Cardiac septum (tissue), 1 donor: Measurements from ENCODE around the gene BANF2. TPM values are rescaled to one million over a fixed set of nuclear protein-coding genes. Genes with fewer than 3 reads are reported as not detected.
"Not testable (repeated sequence)": the region's sequence is repeated elsewhere in the genome, so short reads cannot be mapped to it uniquely, and the experiment has no call there.

Experiments used
- DNase-seq: peaks from one replicate; pipeline ENCODE4 v3.0.0-alpha.2; 2020; ENCODE audit warnings: low spot score
- intact Hi-C: fragments of 100-400 bp; cut with DNase I; formaldehyde crosslinking; loops from one replicate; pipeline ENCODE4 v1.14.0; 2022
- long read RNA-seq: library from polyadenylated mRNA; unstranded; transcript quantifications from one replicate; pipeline ENCODE4 v2.0.0, GENCODE V29; 2021
- total RNA-seq: library from RNA; stranded (reverse); fragmentation: NEBNext Ultra II Directional; extraction: Animal tissue kit (Norgen Biotek cat#: 25700); gene quantifications from one replicate; pipeline ENCODE4 v1.2.1, GENCODE V29; 2021
- donor health status: DM: no; HTN: no; CAD: no.

BANF2 gene
- not detected for total RNA-seq
- long read RNA-seq = 0 reads

DNA sequence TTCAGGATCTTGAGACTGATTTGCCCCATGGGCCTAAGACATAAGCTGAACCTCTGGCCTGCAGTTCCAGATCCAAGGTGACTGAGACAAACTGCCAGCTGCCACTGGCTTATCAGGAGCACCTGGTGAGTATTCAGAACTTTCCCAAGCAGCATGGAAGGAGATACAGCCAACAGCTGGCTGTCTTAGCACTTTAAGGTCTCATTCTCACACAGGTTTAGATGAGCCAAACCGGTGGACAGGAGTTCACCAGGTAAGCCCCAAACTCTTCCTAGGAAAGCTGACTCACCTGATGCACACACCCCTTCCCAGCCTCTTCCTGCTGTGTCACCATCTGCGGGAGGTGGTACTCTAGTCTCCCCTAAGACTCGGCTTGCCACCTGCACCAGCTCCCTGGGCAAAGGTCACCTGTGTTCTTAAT is at the start of gene BANF2:
TSS of gene BANF2 (plus strand) at position 36 of the 421 bp plus-strand sequence. CDS start 25,060 bp downstream, outside the sequence.
- no peak for DNase-seq
- intact Hi-C loops = no loop called here

DNA sequence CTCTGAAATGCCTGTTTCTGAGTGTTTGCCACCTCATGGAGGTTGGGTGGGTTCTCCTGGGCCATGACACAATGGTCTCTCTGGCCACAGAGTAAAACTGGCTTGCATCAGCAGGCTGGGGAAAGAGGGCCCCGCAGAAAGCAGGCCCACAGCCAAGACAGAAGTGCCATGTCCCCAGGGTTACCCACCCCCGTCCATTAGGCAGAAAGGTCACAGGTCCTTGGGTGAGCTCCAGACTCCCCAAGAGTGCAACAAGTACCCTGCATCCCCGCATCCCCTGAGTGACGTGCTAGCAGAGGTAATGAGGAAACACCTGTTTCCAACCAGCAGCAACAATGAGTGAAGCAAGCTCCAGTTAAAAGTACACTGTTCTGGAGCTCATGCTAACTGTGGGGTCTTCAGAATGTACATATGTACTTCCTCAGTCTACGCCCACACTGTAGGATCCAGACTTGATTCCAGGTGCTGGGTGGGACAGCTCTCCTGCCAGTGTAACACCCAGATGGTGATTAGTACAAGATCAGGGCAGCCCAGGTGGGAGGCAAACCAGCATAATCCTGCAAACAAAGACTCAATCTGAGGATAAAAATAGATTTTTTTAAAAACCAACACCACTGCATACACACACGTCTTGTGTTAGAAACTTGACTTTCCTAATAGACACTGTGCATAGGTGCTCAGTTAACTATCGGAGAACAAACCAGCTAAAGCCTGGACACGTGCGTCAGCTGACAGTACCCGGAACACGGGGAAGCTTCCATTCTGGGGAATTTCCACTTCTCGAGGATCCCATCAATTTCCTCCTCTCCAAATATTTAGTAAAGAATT is 49.3 kb upstream of the BANF2 start:
- peak; percentile 69 for DNase-seq
- intact Hi-C loops = no loop called here

DNA sequence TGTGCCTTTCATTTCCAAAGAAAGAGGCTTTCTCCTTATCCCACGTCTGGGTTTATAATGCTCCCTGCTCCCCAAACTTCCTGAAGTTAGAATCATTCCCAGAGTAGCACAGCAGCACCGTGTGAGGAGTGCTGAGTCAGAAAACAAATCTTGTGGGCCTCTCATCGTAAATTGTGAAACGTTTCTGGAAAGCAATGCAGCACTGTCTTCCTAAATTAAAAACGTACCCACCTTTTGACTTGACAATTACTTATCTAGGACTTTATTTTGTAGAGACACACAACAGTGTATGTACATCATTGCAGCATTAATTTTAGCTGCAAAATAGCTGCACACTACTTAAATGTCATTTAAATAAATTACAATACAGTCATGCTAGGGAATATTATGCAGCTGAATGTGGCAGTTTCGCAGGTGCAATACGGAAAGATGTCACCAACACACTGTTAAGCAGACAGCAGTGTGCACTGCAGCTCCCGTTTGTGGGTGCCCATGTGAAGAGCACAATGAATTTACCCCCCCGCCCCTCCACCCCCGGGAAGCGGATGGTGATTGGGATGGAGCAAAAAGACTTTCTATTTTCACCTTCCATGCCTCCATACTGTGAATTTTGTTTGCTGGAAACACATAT is 48.5 kb upstream of the BANF2 start:
- intact Hi-C loops = no loop called here
- peak; percentile 50 for DNase-seq

DNA sequence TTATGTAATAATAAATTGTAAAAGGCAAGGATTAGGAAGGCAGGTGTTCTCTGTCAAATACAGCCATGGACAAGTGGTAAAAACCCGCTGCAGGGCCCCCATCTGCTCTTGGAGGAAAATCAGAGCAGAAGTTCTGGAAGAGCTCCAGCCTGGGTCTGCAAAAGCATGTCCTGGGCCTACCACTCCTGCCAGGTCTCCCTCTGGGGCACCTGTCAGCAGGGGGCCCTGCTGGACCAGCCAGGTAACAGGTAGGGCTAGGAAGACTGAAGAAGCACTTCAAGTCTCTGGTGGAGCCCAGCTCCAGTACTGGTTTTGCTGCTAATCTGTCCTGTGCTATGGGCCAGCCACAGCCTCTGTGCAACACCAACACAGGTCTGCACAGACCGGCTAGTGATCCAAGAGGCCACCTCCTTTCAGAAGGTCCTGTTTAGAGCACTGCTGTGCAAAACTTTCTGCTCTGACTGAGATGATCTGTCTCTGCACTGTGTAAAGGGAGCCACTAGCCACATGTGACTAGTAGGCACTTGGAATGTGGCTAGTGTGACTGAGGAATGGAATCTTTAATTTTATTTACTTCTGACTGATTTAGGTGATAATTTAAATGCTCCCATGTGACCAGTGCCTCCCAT is 47.9 kb upstream of the BANF2 start:
- DNase-seq = peak; percentile 73

DNA sequence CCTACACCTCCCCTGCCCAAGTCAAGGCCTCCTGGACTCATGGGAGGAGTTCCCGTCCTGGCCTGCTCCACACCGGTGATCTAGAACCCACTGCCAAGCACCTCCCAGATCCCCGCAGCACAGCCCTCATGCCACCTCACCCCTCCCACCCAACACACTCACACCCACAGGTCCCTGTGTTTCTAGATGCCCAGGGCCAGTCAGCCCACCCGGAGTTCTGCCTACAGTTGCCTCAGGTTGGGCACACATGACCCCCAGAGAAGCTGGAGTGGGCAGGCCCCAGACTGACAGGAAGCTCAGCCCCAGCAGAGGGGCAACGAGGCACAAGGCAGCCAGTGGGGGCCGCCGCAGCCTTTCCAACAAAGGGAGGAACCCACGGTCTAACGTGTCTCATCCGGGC is 47.4 kb upstream of the BANF2 start:
- intact Hi-C loops = no loop called here

More for the DNA sequence above, 47.9 kb upstream of the BANF2 start:
- intact Hi-C loops = no loop called here

DNA sequence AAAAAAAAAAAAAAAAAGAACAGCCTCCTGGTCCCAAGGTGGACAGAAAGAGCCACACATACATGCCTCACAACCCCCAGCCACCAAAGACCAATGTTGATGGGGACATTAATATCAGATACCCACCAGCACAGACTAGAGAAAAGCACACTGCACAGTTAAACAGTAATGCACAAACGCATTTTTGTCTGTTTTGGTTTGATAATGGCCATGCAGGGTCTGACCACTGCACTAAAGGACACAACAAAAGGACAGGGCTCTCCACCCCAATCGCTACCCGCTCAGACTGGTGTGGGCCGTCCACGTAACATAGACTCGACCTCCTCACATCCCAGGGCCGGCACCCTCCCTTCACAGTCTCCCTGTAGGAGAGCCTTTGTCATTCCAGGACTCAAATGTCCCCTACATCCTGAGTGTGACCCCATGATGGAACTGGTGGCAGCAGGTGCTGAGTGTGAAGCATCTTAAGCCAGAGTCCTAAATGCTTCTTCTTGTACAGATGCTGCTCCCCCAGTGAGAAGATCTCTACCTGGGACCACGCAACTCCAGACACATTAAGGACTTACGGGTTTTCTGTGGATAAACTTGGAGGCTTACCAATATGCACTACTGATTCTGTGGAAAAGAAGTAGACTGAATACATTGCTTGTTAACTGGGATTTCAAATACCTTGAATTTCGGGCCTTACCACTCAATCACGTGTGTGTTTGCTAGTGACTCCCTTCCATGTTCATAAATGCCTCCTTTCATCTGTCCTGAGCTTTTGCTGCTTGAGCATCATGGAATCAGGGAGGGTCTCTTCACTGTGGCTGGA is 45.7 kb upstream of the BANF2 start:
- DNase-seq = peak; percentile 51
- intact Hi-C loops = no loop called here

More for the DNA sequence above, 47.4 kb upstream of the BANF2 start:
- DNase-seq = peak; percentile 39

DNA sequence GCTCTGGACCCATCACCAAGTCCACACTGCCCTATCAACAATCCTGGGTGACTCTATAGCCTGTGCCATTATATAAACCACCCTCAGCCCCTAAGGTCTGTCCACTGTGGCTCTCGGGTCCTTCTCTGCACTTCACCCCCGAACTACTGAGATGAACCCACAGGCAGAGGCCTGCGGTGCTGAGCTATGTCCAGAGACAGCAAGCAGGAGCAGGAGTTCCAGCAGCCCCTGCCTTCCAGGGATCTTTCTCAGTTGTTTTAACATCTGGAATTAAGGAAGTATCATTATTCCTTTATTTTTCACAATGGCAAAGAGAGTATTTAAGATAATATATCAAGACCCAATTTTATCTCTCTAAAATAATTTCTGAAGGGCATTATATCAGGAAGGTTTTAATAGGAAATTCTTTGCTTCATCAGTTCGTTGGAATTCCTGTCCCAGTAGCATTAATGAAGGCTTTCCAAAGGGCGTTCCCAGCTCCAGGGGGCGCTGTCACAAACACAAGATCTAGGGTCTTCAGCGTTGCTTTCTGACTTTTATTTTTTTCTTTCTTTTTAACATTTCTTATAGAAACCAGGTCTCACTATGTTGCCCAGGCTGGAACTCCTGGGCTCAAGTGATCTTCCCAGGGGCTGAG is 45.0 kb upstream of the BANF2 start:
- intact Hi-C loops = no loop called here
- DNase-seq = peak; percentile 68

DNA sequence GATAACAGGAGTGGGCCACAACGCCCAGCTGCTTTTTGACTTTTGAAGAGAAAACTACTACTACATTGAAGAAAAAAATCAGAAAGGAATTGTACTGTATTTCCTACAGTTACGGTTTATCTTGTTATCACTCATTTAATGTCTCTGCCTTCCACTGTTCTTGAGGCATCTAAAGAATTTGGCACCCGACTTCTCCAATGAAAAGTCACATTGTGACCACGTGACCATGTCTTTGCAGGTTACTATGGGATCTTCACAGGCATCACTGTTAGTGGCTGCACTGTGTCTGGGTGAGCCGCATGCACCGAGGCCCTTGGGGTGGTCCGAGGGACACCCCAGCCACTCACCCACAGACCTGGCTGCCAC is 44.5 kb upstream of the BANF2 start:
- DNase-seq = peak; percentile 7
- intact Hi-C loops = no loop called here

DNA sequence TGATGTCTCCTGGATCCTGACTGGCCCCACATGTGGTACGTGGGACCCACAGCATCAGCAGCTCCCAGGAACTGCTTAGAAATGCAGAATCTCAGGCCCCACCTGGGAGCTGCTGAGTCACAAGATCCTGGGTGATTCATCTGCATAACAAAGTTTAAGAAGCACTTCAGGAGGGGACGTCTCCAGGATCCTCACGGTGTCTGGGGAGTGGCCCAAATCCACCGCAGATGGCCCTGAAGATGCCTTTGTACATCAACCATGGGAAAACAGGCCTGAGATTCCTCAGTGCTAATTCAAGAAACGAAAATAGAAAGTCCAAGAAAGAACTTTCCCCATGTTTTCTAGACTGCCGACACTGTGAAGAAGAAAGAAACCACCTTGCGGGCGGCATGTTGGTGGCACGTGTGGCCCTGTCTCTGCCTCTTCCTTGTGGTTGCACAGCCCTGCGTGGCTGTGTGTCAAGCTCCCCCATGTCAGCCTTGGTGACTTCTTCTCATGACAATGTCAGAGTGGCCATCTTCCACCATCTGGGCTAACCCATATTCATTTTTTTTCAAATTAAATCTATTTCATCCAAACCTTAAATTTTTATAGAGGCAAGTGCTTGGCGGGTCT is 43.8 kb upstream of the BANF2 start:
- intact Hi-C loops = no loop called here
- peak; percentile 12 for DNase-seq

DNA sequence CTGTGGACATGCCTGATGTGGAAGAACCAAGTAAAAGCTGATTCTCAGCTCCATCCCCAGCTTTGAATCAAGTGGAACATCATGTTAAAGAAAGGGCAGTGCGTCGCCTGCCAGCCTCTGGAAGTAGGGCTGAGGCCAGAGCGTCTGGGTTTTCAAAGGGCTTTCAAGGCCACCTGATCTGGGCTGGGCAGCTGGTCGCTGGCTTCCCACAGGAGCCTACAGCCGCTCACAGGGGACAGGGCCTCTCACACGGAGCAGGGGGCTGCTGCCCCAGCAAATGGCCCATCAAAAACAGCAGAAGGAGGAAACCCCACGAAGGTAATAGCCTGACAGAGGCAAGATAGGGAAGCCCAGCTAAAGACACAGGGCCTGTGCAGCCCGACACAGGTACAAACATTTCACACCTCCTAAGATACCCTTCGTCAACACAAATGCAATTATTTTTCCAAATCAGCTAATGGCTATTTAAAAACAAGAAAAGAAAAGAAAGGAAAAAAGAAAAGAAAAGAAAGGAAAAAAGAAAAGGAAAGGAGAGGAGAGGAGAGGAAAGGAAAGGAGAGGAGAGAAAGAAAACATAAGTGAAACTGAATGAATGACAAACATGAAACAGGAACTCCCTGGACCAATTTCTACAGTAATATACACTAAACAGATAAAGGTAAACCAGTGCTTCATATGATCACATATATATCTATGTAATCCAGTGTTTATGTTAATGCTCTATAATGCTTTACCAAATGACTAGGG is 42.5 kb upstream of the BANF2 start:
- peak; percentile 5 for DNase-seq
- intact Hi-C loops = no loop called here

DNA sequence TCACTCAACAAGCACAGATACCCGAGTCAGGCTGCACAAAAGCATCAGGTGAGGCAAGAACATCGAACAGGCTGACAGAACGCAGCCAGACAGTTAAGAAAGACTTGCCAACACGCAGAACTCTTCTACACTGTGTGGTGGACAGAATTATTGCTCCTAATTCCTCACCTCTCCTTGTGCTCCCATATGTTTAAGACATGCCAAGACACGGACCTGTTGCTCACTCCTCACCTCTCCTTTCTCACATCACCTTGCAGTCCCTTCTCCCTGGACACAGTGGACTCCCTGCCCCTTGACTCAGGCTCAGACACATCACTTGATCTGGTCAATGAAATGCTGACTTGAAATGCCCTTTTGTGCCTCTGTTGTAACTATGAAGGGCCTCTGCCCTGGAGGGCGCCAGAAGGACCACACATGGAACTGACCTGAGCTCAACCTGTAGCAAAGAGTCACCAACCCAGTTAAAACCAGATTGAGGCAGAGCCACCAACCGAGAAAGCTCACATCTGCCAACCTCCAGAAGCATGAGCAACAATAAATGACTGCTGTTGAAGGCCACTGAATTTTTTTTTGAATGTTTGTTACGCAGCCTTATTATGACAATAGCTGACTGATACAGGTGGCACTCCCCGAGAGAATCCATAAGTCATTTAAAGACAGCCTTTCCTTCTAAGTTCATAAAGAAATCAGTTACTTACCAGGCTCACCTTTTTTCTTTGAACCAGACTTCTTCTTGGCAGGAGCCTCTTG is 41.7 kb upstream of the BANF2 start:
- intact Hi-C loops = no loop called here
- peak; percentile 41 for DNase-seq

DNA sequence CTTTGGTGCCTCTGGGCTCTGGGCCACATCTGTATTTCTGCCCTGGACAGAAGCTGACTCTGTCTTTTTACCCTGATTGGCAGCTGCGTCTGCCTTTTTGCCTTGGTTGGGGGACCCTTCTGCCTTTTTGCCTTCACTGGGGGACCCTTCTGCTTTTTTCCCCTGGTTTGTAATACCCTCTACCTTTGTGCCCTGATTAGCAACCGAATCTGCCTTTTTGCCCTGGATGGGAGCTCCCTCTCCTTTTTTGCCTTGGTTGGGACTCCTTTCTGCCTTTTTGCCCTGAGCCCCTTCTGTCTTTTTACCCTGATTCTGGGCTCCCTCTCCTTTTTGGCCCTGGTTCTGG is 41.1 kb upstream of the BANF2 start:
- intact Hi-C loops = no loop called here
- DNase-seq = peak; percentile 9

DNA sequence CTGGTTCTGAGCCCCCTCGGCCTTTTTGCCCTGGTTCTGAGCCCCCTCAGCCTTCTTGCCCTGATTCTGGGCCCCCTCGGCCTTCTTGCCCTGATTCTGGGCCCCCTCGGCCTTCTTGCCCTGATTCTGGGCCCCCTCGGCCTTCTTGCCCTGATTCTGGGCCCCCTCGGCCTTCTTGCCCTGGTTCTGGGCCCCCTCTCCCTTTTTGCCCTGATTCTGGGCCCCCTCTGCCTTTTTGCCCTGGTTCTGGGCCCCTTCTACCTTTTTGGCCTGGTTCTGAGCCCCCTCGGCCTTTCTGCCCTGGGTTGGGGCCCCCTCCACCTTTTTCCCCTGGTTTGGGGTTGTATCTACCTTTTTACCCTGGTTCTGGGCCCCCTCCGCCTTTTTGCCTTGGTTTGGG is 40.4 kb upstream of the BANF2 start:
- intact Hi-C loops = not testable (repeated sequence)
- DNase-seq = peak; percentile 6

DNA sequence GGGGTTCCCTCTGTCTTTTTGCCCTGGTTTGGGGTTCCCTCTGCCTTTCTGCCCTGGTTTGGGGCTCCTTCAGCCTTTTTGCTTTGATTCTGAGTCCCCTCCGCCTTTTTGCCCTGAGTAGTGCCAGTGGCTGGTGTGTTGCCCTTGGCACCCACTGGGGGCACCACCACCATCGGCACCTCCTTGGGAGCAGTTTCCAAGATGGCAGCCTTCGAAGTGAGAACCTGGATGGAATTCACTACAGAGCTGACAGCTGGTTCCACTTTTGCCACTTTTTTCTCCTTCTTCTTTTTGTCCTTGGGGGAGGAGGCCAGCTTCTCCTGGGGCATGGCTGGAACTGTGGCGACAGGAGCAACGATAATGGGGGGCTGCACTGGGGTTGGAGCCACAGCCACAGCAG is 40.0 kb upstream of the BANF2 start:
- peak; percentile 15 for DNase-seq
- intact Hi-C loops = no loop called here

DNA sequence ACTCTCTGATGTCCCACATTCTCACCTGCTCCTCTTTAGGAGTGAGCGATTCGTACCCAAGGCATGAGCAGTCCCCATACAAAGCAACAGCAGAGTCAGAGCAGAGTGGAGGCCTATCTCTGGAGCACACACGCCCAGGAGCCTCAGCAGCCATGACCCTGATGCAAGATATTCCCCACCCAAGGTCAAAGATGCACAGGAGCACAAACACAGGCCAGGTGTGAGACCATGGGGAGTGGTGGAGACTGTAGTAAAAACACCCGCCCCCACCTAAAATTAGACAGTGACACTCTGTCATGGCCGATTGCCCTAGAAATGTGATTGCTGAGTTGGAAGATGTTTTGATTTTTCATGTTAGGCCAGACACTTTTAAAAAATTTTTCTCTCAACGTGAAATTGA is 39.1 kb upstream of the BANF2 start:
- peak; percentile 31 for DNase-seq

DNA sequence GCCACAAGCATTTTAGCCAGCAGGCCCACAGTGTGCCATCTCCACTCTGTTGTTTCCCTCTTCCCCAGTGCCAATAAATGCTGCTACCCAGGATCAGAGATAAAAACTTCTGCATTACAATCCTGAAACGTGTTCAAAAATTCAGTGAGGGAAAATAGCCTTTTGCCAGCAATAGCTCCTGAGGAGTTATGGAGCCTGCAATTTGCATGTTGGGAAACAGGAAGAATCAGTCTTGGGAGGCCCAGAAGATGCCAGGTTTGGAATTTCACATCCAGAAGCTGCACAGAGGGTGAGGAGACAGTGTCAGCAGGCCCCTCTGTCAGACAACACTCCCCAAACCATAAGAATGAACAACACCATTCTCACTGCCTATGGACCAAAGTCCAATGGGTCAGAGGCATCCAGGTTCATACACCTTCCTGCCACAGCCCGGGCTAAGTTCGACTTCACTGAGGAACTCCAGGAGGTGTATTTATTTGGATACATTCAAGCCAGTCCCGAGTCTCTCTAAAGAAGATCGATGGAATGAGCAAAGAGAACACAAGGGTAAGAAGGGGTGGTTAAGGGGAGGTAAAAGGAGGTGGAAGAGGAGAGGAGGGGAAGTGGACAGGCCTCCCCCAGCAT is 38.5 kb upstream of the BANF2 start:
- intact Hi-C loops = no loop called here
- peak; percentile 17 for DNase-seq

More for the DNA sequence above, 39.1 kb upstream of the BANF2 start:
- intact Hi-C loops = no loop called here

DNA sequence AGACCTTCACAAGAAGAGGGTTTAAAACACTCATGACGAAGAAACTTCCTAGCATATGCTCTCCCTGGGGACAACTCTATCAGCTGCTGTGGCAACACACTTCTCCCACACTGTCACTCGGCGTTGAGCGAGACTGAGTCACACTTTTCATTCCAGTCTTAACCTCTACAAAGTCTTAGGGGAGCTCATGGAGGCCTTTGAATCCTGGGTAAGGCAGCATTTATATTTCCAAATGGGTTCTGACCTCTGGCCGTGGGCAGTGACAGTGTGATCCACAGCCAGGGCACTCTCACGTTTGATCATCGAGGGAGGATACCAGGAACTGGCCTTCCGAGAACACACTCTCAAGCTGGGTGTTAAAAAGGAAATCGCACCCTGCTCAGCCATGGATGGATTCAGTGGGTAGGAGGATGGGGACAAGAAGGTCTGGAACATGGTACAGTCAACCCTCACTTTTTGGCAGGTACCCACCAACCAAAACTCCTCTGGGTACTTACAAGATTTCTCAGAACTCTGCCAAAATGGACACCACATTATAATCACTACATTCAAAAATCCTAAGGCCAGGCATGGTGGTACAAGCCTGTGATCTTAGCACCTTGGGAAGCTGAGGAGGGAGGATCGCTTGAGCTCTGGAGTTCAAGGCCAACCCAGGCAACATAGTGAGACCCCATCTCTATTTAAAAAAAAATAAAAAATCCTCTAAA is 37.3 kb upstream of the BANF2 start:
- peak; percentile 76 for DNase-seq
- intact Hi-C loops = no loop called here
